Measurements from ENCODE around the gene PLEKHA6.
"Not testable (repeated sequence)": the region's sequence is repeated elsewhere in the genome, so short reads cannot be mapped to it uniquely, and the experiment has no call there.

Gene PLEKHA6

DNA sequence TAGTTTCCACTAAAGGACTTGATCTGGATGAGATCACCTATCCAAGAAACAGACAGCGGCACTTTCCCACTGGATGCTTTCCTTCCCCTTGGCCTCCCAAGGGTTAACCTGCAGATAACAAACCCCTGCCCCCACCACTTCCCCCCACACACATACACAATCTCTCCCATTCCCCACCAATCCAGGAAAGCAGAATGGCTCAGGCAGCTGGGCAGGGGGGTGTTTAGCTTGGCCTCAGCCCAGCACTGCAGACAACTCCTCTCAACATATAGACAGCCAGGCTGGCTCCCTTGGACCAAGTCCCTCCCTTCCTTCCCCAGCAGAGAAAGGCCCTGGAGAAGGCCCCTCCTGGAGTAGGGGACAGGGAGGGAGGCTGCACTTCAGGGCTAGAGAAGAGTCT, 24.6 kb downstream of the PLEKHA6 start:
- DNase-seq = no peak

DNA sequence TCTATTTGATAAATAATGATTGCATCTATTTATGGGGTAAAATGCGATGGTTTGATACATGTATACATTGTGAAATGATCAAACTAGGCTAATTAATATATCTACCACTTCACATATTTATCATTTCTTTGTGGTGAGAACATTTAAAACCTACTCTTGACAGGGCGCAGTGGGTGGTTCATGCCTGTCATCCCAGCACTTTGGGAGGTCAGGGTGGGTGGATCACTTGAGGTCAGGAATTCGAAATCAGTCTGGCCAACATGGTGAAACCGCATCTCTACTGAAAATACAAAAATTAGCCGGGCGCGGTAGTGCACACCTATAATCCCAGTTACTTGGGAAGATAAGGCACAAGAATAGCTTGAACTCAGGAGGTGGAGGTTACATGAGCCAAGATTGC, 25.3 kb downstream of the PLEKHA6 start:
- no peak for DNase-seq

DNA sequence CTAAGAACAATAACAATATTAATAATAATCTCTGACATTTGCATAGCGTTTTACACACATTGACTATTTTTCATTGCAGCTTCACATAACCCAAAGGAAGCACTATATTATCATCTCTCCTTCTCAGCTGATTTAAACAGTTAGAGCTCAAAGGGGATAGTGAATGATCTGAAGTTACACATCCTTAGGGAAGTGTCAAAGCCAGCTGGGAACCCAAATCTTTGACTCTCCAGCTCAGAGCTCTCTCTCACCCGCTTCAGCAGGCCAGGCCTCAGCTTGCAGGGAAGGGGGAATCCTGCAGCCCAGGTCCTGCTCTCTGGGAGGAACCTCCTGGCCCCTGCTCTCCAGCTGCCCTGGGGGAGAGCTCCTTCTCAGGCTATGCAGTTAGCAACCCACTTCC, 26.3 kb downstream of the PLEKHA6 start:
- no peak for DNase-seq

GRCh38 chr1:204331847-204332487, 27.8 kb downstream of the PLEKHA6 start:
- no peak for DNase-seq

DNA sequence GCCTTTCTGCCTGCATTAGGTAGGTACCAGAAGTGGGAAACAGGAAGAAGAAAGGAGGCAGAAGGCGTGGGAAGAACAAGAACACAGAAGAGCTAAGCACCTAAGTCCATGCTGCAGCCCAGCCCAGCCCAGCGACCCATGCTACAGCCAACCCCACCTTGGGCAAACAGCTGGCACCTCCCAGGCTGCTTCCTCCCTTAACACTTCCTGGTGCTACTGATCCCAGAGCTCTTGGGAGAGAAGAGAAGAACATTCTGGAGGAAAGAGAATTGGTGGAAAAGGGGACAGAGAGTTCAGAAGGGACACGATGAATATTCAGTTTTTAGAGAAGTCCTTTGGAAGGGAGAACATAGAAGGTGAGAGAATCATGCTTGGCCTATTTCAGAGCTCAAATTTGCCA, 28.5 kb downstream of the PLEKHA6 start:
- DNase-seq = no peak

DNA sequence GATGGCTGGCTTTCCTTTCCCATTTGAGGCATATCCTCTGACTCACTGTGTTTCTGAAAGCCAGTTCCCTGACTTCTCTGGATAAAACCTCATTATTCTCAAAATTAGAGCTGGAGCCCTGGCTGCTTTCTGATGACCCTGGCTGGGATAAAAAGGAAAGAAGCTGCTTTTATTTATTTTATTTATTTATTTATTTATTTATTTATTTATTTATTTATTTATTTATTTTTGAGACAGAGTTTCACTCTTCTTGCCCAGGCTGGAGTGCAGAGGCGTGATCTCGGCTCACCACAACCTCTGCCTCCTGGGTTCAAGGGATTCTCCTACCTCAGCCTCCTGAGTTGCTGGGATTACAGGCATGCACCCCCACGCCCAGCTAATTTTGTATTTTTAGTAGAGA, 31.9 kb downstream of the PLEKHA6 start:
- DNase-seq = not testable (repeated sequence)

DNA sequence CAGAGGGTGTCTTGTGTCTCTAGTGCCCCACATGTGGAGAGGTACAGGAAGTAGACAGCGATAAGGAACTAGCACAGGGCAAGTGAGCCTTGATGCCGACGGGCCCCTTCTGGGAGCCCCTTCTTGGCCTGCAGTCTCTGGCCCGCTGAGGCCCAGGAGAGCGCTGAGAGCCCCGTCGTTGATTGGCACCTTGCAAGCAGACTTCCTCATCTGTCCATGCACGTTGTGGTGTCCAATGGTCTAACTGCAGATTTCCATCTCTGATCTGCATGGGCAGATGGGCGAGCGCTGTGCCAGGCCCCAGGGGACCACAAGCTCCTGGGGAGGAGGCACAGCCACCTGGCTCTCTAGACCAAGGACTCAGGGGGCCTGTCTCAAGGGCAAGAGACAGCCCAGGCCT, 32.4 kb downstream of the PLEKHA6 start:
- no peak for DNase-seq

GRCh38 chr1:204326771-204327300, 32.9 kb downstream of the PLEKHA6 start:
- no peak for DNase-seq

GRCh38 chr1:204325944-204326343, 33.8 kb downstream of the PLEKHA6 start:
- no peak for DNase-seq

GRCh38 chr1:204323887-204324286, 35.8 kb downstream of the PLEKHA6 start:
- DNase-seq = no peak

- DNase-seq = no peak
These were observed 37.3 kb downstream of the PLEKHA6 start for GRCh38 chr1:204322339-204322868.

- no peak for DNase-seq
These were observed 38.1 kb downstream of the PLEKHA6 start for GRCh38 chr1:204321665-204322064.

DNA sequence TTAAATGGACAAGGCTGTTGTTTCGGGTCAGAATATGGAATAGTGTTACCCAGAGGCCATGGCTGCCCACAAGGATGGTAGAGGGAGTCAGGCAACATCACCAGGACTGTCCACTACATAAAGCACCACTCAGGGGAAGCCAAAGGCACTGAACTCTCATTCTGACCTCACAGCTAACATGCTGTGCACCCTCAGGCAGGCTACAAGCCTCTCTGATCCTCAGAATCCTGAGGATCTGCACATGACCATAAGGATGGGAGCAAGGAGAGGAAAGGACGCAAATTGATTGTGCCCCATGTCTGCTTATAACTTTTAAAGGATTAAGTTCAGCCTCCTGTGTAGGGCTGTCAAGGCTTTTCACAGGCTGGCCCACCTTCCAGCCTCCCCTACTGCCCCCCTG, 38.7 kb downstream of the PLEKHA6 start:
- no peak for DNase-seq

DNA sequence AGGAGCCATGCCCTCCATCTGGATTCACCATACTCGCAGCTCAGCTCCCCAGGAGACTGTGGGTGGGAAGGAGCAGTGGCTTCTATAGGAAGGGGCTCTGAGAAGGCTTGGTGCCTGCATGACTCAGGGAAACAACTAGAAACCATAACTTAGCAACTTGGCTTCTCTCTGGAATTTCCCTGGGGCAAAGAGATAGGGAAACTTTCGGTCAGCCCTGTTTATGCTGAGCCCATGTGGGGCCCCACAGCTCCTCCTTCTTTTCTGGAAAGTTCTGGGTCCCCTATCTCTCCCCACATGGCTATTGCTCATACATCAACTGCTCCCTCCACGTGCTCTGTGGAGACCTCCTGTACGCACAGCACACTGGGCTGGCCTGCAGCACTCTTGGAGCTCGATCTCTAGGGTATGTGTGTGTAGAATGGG, 39.3 kb downstream of the PLEKHA6 start:
- DNase-seq = no peak

DNA sequence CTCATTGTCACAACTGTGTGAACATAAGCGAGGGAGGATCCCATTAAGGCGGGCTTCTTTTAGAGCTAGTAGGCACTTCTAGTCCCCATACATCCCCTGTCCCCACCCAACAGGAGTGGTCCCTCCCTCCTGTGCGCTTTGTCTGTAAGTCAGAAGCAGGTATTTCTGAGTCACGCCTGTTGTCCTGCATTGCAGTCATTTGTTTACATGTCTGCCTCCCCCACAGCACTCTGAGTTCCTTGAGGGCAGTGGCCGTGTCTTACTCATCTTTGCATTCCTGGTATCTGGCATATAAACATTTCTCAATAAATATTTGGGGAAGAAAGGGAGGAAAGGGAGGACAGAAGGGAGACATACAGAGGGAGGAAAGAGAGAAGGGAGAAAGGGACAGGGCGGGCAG, 40.3 kb downstream of the PLEKHA6 start:
- no peak for DNase-seq

DNA sequence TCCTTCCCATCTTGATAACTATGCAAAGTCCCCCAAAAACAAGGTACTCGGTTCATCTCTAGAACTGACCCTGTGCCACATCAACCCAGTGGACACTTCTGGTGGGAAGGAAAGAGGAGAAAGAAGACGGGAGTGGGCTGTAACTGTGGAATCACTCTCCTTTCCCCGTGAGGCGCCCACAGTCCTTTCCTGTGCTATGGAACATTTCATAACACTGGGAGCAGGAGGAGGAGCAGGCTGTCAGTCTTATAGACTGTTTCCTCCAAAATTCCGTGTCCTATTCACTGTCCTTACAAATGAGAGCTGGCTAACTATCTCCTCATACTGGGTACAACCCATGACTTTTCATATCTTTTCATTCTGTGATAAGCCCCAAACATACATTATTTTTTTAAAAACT, 40.7 kb downstream of the PLEKHA6 start:
- DNase-seq = no peak

GRCh38 chr1:204318324-204318723, 41.4 kb downstream of the PLEKHA6 start:
- DNase-seq = no peak

- no peak for DNase-seq
These were observed 42.6 kb downstream of the PLEKHA6 start for GRCh38 chr1:204317170-204317569.

- DNase-seq = no peak
These were observed 43.6 kb downstream of the PLEKHA6 start for GRCh38 chr1:204316164-204316563.

DNA sequence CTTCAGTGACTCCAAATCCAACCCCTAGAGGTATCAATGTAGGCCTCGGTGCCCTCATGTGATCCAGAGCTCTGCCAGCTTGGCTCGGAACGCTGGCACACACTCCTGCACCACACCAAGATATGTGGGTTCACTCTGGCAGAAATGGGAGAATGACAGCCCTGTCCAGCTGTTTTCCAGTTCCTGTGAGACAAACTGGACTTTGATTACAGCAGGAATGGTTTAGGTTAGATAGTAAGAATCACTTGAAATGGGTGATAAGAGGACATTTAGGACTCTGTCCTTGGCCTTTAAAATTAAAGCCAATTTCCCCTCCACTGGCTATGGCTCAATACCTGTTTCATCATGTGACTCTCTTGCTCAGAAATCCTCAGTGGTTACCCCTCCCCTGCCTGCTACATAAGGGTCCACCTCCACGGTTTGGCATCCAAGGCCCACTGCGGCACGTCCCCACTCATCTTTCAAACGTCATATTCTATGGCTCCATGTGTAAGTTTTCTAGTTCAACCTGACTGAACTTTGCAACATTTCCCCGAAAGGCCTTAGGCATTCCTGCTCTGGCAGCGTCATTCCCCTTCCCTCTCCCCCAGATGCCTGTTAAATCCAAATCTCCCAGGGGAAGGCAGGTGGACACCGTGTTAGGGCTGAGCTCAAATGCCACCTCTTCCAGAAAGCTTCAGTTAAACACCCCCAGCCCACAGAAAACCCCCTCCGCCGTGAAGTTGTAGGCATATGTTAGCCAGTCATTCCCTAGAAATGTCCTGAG, 44.7 kb downstream of the PLEKHA6 start:
- DNase-seq = no peak

- DNase-seq = no peak
These were observed 45.4 kb downstream of the PLEKHA6 start for GRCh38 chr1:204314171-204314892.

GRCh38 chr1:204313675-204314074, 46.1 kb downstream of the PLEKHA6 start:
- DNase-seq = no peak

DNA sequence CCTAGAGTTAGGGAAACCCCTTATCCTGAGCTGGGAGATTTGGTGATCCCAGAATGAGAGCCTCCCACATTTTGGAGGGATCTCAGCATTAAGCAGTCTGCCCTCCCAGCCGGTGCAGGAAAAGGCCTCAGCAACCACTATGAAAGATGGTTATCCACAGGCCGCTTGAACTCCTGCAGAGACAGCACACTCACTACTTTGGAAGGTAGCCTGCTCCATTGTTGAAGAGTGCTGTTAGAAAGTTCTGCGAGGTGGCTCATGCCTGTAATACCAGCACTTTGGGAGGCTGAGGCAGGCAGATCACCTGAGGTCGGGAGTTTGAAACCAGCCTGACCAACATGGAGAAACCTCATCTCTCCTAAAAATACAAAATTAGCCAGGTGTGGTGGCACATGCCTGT, 48.8 kb downstream of the PLEKHA6 start:
- DNase-seq = not testable (repeated sequence)
